Stimulated activated CD8-positive, alpha-beta memory T cell treated with anti-CD3 and anti-CD28 coated beads, Interleukin-15, amount 100 ng/mL, for 4 hours (primary cell): ENCODE results near the gene GPC1.

ENCODE experiments used
- DNase-seq, 2 donors: peaks; one replicate each; pipeline ENCODE4 v3.0.0-alpha.2; 2020; ENCODE audit warnings: low read depth in 2 of 2

The GPC1 gene

DNA sequence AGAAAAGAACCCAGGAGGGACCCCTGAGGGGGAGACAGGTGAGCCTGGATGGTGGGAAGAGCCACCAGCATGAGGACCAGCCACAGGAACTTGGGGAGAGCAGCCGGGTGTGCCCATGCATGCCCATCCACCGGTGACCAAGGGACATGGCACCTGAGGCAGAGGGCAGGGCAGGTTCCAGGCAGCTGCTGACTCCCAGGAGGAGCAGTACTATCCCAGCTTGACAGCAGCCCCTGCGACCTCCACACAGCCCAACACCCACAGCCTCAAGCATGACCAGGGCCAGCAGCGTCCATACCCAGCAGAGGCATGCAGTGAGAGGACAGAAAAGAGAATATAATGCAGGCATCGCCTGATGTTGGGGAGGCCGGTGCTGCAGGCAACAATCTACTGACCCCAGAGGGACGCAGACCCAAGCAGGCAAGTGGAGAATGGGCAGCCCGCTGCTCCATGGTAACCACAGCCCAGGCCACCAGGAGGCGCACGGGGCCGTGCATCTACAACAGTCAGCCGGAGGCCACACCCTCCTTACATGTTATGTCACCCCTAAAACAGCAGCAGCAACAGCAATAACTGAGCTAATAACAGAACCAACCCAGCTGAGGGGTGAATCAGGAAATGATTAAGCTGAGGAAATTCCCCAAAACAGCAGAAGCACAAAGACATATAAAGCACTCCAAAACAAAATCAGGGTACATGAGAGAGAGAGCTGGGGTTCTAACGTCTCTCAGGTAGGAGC is 78.3 kb downstream of the GPC1 start:
- DNase-seq: peak; percentile 58 to 71

DNA sequence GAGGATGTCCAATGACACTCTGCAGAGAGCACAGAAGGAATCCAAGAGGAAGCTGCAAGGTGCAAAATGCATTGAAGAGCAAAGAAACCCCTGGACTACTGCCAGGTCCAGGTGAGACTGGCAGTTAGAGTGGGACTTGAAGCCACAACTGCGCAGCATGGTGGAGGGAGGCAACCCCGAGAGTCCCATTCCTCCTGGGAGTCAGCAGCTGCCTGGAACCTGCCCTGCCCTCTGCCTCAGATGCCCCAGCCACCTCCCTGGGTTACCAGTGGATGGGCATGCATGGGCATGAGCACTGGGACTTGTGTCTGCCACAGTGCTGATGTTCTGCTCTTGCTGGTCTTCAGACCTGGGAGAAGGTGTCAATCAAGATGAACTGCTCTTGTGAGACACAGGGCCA is 79.2 kb downstream of the GPC1 start:
- no peak for DNase-seq

DNA sequence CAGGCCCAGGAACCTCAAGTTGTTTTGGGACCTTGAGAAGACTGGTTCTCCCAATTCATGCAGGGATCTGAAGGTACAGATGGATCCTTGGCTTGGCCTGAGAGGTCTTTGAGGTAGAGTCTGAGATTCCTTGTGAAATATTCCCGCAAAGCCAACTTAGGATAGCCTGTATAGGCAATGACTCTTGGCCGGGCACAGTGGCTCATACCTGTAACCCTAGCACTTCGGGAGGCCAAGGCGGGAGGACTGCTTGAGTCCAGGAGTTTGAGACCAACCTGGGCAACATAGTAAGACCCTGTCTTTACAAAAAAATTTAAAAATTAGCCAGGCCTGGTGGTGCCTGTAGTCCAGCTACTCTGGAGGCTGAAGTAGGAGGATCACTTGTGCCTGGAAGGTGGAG is 81.9 kb downstream of the GPC1 start:
- no peak for DNase-seq
